Upper lobe of right lung (tissue), 1 donor: ENCODE results near the gene ZNF844. TPM values are rescaled to one million over a fixed set of nuclear protein-coding genes. Genes with fewer than 3 reads are reported as not detected.
A peak's percentile ranks its signal among the peaks of the same experiment; 100 is the strongest.
"Not testable (repeated sequence)": the region's sequence is repeated elsewhere in the genome, so short reads cannot be mapped to it uniquely, and the experiment has no call there.

Source experiments
- ATAC-seq: fragments of 200-7000 bp; cut with Tn5 transposase; one replicate; pipeline ENCODE4 v1.9.1; 2020; ENCODE audit warnings: mild to moderate bottlenecking, moderate library complexity
- DNase-seq: peaks from one replicate; pipeline ENCODE4 v3.0.0-alpha.2; 2020
- H3K27ac ChIP-seq: fragments of 200-600 bp; one replicate; pipeline ENCODE4 v1.8.0; 2022
- H3K27me3 ChIP-seq: fragments of 200-600 bp; one replicate; pipeline ENCODE4 v1.8.0; 2022; ENCODE audit warnings: mild to moderate bottlenecking
- H3K36me3 ChIP-seq: fragments of 200-600 bp; one replicate; pipeline ENCODE4 v1.8.0; 2022
- H3K4me1 ChIP-seq: fragments of 200-600 bp; one replicate; pipeline ENCODE4 v1.8.0; 2022
- H3K4me3 ChIP-seq: fragments of 200-600 bp; one replicate; pipeline ENCODE4 v1.8.0; 2022; ENCODE audit warnings: mild to moderate bottlenecking
- H3K9me3 ChIP-seq: fragments of 200-600 bp; one replicate; pipeline ENCODE4 v1.8.0; 2022
- intact Hi-C: fragments of 100-400 bp; cut with DNase I; formaldehyde crosslinking; loops from one replicate; pipeline ENCODE4 v1.11.0; 2022
- total RNA-seq: library from RNA; stranded (reverse); fragmentation: NEBNext Ultra II Directional; extraction: Animal tissue kit (Norgen Biotek cat#: 25700); gene quantifications from one replicate; pipeline ENCODE4 v1.2.1, GENCODE V29; 2021
- TF ChIP-seq, protein P1 (sequence below): fragments of 200-600 bp; IDR thresholded peaks from one replicate; pipeline ENCODE4 v1.8.0; 2022; ENCODE audit warnings: antibody characterized with exemption
- donor health status: DM: no; HTN: yes; CAD: no; lungs with severe emphysema.

The ZNF844 gene
- total RNA-seq, 1 donor from 2014 or later: 12.0 TPM

DNA sequence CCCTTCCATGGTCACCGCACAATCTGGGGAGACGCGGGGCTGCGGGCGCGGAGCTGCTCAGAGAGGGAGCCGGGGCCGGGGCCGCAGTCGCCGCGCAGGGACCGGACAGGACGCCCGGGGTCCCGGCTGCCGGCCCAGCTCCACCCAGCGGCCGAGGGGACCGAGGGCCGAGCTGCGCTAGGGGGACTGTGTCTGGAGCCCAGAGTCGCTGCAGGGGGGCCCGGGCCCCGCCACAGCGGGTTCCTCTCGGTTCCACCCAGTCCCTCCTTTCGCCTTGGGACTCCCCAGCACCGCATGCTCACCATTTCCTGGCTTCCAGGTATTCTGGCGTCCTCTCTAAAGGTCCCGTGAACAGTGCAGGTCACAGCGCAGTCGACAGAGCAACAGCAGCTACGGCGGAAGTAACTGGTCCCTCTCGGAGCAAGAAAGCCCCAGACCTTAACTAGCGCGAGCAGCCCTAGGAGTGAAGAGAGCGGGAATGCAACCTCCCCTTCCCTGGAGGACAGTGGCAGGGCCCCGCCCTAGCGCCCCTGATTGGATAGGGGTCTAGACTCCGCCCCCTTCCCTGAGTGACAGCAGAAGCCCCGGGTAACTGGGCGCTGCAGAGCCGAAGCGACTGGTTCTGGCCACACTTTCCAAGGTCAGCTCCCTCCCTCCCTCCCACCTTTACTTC is 11.9 kb upstream of the ZNF844 start, which contains the start of gene ZNF878:
TSS of gene ZNF878 (minus strand) at position 465 of the 673 bp plus-strand sequence. CDS start at position 305, 160 bp downstream.
- TF ChIP-seq, protein P1, sequence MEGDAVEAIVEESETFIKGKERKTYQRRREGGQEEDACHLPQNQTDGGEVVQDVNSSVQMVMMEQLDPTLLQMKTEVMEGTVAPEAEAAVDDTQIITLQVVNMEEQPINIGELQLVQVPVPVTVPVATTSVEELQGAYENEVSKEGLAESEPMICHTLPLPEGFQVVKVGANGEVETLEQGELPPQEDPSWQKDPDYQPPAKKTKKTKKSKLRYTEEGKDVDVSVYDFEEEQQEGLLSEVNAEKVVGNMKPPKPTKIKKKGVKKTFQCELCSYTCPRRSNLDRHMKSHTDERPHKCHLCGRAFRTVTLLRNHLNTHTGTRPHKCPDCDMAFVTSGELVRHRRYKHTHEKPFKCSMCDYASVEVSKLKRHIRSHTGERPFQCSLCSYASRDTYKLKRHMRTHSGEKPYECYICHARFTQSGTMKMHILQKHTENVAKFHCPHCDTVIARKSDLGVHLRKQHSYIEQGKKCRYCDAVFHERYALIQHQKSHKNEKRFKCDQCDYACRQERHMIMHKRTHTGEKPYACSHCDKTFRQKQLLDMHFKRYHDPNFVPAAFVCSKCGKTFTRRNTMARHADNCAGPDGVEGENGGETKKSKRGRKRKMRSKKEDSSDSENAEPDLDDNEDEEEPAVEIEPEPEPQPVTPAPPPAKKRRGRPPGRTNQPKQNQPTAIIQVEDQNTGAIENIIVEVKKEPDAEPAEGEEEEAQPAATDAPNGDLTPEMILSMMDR: no peak
- Histone ChIP-seq H3K9me3 (no peaks in the 10 kb centered on the region), H3K4me3 (peak within 1 kb of the TSS; percentile 63), H3K27me3 (no peaks in the 10 kb centered on the region), H3K27ac (peak within 1 kb of the TSS; percentile 63), H3K36me3 (no peaks in the 10 kb centered on the region), H3K4me1 (peaks cover 9% of the 10 kb centered on the region)
- DNase-seq (peak; percentile 94), ATAC-seq (peak; percentile 100)
- intact Hi-C loops: loop anchor here (10.0 kb wide), 1 partner anchor 92 kb away; the partner anchor contains the start of gene ZNF20

DNA sequence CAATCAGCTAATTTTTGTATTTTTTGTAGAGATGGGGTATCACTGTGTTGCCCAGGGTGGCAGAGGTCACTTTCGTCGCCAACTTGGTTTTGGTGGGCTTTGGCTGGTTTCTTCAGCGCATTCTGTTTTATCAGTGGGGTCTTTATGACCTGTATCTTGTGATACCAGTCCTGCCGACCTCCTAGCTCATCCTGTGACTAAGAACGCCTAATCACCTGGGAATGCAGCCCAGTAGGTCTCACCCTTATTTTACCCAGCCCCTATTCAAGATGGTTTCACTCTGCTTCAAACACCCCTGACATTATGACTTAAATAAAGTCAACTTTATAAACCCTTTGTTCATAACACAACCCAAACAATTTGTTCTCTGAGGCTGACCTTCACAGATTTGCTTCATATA is 8.7 kb upstream of the ZNF844 start:
- TF ChIP-seq, protein P1: no peak
- intact Hi-C loops: loop anchor here (10.0 kb wide), 1 partner anchor 89 kb away; the partner anchor contains the start of gene ZNF20
- peaks cover 15% of the 10 kb centered on the region for H3K4me1 ChIP-seq
- ATAC-seq: no peak
- H3K27me3 ChIP-seq: no peaks in the 10 kb centered on the region
- H3K4me3 ChIP-seq: no peak overlapping the region
- no peaks in the 10 kb centered on the region for H3K36me3 ChIP-seq
- no peaks in the 10 kb centered on the region for H3K9me3 ChIP-seq
- H3K27ac ChIP-seq: no peak overlapping the region
- DNase-seq: no peak

DNA sequence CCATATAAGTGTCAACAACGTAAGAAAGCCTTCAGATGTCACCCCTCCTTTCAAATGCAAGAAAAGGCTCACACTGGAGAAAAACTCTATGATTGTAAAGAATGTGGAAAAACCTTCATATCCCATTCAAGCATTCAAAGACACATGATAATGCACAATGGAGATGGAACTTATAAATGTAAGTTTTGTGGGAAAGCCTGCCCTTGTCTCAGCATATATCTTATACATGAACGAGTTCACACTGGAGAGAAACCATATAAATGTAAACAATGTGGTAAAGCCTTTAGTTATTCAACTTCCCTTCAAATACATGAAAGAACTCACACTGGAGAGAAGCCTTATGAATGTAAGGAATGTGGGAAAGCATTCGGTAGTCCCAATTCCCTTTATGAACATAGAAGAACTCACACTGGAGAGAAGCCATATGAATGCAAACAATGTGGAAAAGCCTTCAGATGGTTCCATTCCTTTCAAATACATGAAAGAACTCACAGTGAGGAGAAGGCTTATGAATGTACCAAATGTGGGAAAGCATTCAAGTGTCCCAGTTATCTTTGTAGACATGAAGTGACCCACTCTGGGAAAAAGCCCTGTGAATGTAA is 11.1 kb downstream of the ZNF844 start:
- no peak for DNase-seq
- no peak overlapping the region for H3K27ac ChIP-seq
- peaks cover 96% of the 10 kb centered on the region for H3K9me3 ChIP-seq
- H3K4me1 ChIP-seq: no peaks in the 10 kb centered on the region
- TF ChIP-seq, protein P1: no peak
- no peaks in the 10 kb centered on the region for H3K27me3 ChIP-seq
- H3K36me3 ChIP-seq: peaks cover 36% of the 10 kb centered on the region
- H3K4me3 ChIP-seq: no peak overlapping the region
- intact Hi-C loops: no loop called here
- ATAC-seq: no peak

DNA sequence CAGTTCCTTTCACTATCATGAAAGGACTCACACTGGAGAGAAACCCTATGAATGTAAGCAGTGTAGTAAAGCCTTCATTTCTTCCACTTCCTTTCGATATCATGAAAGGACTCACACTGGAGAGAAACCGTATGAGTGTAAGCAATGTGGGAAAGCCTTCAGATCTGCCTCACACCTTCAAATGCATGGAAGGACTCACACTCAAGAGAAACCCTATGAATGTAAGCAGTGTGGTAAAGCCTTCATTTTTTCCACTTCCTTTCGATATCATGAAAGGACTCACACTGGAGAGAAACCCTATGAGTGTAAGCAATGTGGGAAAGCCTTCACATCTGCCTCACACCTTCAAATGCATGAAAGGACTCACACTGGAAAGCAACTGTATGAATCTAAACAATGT is 11.8 kb downstream of the ZNF844 start:
- DNase-seq, H3K27ac ChIP-seq, intact Hi-C loops, ATAC-seq, H3K4me1 ChIP-seq, H3K4me3 ChIP-seq, H3K27me3 ChIP-seq: not testable (repeated sequence)
- peaks cover 96% of the 10 kb centered on the region for H3K9me3 ChIP-seq
- H3K36me3 ChIP-seq: peaks cover 36% of the 10 kb centered on the region

DNA sequence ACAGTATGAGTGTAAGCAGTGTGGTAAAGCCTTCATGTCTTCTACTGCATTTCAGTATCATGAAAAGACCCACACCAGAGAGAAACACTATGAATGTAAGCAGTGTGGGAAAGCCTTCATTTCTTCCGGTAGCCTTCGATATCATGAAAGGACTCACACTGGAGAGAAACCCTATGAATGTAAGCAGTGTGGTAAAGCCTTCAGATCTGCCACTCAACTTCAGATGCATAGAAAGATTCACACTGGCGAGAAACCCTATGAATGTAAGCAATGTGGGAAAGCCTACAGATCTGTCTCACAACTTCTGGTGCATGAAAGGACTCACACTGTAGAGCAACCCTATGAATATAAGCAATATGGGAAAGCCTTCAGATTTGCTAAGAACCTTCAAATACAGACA is 12.8 kb downstream of the ZNF844 start:
- Histone ChIP-seq H3K4me3 (no peak overlapping the region), H3K27ac (no peak overlapping the region), H3K36me3 (peaks cover 36% of the 10 kb centered on the region), H3K9me3 (peaks cover 88% of the 10 kb centered on the region), H3K27me3 (no peaks in the 10 kb centered on the region), H3K4me1 (no peaks in the 10 kb centered on the region)
- no peak for ATAC-seq
- intact Hi-C loops: no loop called here
- TF ChIP-seq, protein P1: no peak
- DNase-seq: no peak

DNA sequence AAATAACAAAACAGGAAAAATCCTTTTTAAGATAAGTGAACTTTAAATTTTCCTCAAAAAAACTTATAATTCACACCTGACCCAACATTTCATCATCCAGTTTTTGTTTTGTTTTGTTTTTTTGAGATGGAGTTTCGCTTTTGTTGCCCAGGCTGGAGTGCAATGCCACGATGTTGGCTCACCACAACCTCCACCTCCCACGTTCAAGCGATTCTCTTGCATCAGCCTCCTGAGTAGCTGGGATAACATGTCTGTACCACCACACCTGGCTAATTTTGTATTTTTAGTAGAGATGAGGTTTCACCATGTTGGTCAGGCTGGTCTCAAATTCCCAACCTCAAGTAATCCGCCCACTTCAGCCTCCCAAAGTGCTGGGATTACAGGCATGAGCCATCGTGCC is 18.8 kb downstream of the ZNF844 start:
- intact Hi-C loops, H3K27ac ChIP-seq, ATAC-seq, DNase-seq, H3K27me3 ChIP-seq, H3K4me1 ChIP-seq, H3K4me3 ChIP-seq, H3K36me3 ChIP-seq: not testable (repeated sequence)
- peaks cover 32% of the 10 kb centered on the region for H3K9me3 ChIP-seq
